ENCODE measurements around the gene SCIMP.
"Not testable (repeated sequence)": the region's sequence is repeated elsewhere in the genome, so short reads cannot be mapped to it uniquely, and the experiment has no call there.

The SCIMP gene

DNA sequence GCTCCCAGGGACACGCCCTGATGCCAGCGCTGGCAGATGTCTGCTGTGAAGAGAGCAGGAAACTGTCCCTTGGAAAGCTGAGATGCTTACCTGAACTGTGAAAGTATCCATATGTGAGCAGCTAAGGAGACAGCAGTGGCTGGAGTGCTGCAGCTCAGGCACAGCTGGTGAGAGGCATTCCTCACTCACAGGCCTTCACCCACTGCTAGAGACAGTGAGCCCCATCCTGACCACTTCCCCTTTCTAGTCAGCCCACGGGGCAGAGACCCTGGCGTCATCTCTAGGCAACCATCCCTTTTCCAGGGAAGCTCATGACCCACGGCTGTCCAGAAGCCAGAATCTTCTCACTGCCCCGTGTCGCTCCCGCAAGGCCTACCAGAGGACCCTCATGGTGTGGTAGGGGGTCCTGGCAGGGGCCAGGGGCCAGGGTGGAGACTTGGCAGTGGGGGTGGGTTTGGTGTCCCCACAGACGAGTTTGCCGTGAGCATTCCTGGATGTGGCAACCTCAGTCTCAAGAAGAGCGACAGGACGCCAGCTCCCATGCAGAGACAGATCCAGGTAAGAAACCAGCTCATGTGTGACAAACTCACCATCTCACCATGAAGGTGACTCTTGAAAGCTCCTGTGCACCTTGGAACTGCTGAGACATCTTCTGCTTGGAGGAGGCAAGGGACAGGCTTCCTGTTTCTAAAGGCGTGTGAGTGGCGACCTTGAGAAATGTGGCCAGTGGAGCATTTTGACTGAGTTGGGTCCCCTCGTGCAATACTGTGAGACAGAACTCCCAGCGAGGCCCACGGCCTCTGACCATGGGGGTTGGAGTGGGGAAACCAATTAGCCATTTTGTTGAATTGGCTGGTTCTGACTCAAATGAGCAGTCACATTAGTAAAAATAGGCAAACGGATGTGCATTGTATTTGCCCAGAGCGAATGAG is at the start of gene SCIMP:
SCIMP (minus strand) TSS at position 216 of the 932 bp plus-strand sequence; CDS start at position 111, 105 bp downstream.
- no peak for DNase-seq (ENCODE audit: low spot score)

DNA sequence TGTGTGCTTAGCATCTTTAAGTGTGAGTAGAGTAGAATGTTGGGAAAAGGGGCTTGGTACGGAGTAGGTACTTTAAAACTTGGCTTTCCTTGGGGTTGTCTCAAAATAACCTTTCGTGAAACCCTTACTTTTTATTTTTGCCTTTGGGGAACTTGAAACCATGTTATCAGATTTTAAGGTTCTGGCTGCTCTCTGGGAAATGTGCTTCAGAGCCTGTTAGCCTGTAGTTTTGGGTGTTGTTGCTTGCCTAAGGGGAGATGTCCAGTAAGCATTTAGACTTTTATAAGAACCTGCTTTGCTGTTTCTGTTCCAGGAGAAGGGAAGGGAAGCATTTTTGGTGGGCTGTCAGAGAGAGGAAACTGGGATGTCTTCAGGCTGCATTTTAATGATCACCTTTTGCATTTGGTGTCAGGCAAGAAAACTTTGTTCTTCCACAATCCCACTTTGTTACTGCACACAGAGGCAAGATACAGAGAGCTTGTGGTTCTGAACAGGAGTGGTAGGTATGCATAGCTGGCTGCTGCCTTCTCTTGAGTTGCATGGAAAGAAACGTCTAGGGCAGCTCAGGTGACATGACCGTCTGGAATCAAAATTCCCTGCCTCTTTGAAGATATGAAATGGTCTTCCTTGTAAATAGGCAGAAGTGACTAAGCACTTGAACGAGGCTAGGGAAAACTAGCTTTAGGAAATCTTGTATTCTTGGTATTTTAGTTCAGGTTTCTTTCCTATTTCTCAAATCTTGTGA is 49.1 kb upstream of the SCIMP start:
- no peak for DNase-seq (ENCODE audit: low spot score)

DNA sequence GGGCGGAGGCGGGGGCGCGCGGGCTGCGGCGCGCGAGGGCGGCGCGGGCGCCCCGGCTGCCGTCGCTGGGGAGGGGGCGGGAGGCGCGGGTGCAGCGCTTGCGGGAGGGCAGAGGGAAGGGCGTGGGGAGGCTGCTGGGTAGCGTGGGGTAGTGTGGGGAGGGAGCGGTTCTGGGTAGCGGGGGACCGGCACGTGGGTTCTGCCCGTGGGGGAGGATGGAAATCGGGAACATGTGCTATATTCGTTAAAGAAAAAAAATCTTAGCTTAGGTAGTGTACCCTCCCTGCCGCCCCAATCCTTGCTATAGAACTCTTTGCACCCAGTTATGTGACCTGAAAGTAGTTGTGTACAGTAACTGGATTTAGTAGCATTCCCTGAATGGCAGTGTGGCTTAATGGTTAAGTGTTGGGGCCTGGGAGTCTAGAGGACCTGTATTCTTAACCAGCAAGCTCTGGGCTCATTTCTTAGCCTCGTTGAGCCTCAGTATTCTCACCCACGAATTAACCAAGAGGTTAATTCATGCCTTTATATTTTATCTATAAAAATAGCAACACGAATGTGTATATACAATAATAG is 48.1 kb upstream of the SCIMP start:
- DNase-seq (ENCODE audit: low spot score), result peak; percentile 18

DNA sequence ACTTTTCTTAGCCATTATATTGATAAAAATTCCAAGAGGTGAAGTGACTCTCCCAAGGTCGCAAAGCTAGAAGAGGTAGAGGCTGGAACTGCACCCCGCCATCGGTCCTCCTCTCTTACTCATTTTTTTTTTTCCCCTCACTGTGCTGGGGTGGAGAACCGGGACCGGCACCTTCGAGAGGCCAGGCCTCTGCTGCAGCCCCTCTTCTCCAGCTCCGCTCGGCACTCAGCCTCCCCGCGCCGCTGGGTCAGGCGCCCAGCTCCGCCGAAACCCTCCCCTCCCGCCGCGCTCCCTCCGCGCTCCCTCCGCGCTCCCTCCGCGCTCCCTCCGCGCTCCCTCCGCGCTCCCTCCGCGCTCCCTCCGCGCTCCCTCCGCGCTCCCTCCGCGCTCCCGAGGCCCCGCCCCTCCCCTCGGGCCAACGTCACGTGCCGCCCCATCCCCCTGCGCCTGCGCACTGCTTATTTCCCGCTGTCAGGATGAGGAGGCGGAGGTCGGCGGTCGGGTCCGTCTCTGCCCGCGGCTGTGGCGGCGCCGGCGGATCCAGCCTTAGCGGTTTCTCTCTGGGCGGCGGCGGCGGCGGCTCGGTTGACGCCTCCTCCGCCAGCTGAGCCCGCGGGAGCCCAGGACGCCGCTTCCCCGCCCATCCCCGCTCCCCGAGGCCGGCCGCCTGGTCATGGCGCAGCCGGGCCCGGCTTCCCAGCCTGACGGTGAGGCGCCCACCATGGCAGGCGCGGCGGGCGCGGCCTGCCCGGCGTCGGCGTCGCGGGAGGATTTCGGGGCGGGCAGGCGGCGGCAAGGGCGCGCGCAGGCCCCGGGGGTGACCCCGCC is 47.4 kb upstream of the SCIMP start, which contains the start of gene RABEP1:
RABEP1 (plus strand) TSS at position 471 of the 828 bp plus-strand sequence; CDS start at position 674, 203 bp downstream.
- DNase-seq (ENCODE audit: low spot score), result peak; percentile 77

- no peak for DNase-seq (ENCODE audit: low spot score)
These were observed 37.7 kb upstream of the SCIMP start for GRCh38 chr17:5272322-5272721.

DNA sequence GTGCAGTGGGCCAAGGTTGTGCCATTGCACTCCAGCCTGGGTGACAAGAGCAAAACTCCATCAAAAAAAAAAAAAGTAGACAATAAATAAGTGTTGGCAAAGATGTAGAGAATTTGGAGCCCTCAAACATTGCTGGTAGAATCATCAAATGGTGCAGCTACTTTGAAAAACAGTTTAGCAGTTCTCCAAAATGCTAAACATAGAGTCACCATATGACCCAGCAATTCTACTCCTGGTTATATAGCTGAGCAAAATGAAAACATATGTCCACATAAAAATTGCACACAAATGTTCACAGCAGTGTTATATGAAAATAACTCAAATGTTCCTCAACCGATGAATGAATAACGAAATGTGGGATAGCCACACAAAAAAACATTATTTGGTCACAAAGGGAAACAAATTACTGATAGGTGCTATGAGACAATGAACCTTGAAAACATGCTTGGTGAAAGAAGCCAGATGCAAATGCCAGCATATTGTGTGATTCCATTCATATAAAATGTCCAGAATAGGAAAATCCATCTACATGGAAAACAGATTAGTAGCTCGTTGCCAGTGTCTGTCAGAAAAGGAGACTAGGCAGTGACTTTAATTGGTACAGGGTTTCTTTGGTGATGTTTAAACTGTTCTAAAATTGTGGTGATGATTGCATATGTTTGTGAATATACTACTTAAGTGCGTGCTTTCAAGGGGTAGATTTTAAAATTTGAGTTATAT is 34.7 kb upstream of the SCIMP start:
- no peak for DNase-seq (ENCODE audit: low spot score)

- no peak for DNase-seq (ENCODE audit: low spot score)
These were observed 30.2 kb upstream of the SCIMP start for GRCh38 chr17:5264893-5265292.

DNA sequence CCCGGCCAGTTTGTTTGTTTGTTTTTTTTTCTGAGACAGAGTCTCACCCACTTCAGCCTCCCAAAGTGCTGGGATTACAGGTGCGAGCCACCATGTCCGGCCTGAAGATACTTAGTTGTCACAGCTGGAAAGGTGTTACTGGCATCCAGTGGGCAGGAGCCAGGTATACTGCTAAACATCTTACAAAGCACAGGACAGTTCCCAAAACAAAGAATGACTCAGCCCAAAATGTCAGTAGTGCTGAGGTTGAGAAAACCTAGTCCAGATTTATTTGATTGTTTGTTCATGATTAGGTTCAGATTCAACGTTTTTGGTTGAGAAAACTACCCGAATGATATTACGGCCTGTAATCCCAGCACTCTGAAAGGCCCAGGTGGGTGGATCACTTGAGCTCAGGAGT is 28.8 kb upstream of the SCIMP start:
- no peak for DNase-seq (ENCODE audit: low spot score)

- no peak for DNase-seq (ENCODE audit: low spot score)
These were observed 27.8 kb upstream of the SCIMP start for GRCh38 chr17:5262416-5262991.

DNA sequence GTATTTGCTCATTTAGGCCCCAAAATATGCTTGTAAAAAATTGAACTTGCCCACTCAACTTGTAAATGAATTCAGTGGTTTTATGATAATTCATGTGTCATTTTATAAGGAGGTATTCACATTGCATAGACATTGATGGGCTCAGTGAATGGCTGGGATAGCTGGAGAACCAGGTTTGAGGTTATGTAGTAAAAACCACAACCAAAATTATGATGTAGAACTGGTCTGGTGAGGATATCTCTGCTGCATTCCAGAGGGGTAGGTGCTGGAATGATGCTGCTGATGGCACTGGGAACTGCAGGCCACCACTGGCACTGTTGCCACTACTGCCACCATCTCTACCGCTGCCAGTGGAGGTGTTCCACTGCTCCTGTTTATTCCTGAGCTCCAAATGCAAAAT is 25.9 kb upstream of the SCIMP start:
- no peak for DNase-seq (ENCODE audit: low spot score)

- no peak for DNase-seq (ENCODE audit: low spot score)
These were observed 22.5 kb upstream of the SCIMP start for GRCh38 chr17:5257124-5257523.

- no peak for DNase-seq (ENCODE audit: low spot score)
These were observed 20.4 kb upstream of the SCIMP start for GRCh38 chr17:5254903-5255521.

- DNase-seq (ENCODE audit: low spot score), result no peak
These were observed 19.8 kb upstream of the SCIMP start for GRCh38 chr17:5254414-5254813.

DNA sequence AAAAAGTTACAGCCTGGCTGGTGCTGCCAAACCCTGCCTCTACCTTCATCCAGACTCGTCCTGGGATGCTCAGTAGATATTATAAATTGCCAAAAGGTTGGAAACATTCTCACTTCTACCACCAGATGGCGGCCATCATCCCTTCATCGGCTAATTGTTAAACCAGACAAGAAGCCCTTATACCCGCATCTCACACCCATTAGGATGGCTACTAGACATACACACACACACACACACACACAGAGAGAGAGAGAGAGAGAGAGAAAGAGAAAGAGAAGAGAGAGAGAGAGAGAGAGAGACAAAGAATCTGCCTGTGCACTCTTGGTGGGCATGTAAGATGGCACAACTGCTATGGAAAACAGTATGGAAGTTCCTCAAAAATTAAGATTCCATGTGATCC is 15.0 kb upstream of the SCIMP start:
- DNase-seq (ENCODE audit: low spot score), result peak; percentile 57

- no peak for DNase-seq (ENCODE audit: low spot score)
These were observed 14.3 kb upstream of the SCIMP start for GRCh38 chr17:5248821-5249479.

GRCh38 chr17:5247621-5248020 is 13.0 kb upstream of the SCIMP start:
- no peak for DNase-seq (ENCODE audit: low spot score)

GRCh38 chr17:5241861-5242671 is 7.4 kb upstream of the SCIMP start:
- no peak for DNase-seq (ENCODE audit: low spot score)

- DNase-seq (ENCODE audit: low spot score), result not testable (repeated sequence)
These were observed 5.1 kb upstream of the SCIMP start for GRCh38 chr17:5239769-5240168.

DNA sequence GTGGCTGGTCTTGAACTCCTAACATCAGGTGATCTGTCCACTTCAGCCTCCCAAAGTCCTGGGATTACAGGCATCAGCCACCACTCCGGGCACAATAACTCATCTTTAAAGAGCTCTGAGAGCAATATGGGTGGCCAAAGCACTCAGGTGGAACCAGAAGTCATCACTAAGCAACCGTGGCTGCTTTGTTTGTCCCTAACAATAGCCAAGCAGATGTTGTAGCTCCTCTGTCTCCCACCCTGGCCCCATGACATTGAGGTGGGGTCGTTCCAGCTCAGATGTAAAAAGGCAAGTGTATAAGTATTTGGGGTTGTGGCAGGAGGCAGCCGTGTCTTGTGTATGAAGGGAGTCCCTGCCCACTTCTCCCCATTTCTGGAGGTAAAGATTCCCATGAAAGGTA is 3.7 kb upstream of the SCIMP start:
- no peak for DNase-seq (ENCODE audit: low spot score)
